ENCODE results near the gene RING1. TPM values are rescaled to one million over a fixed set of nuclear protein-coding genes. Genes with fewer than 3 reads are reported as not detected.

Gene RING1
- polyA plus RNA-seq, 3 donors: 61.9 to 65.3 (median 61.9) TPM

GRCh38 chr6:33170176-33171015 is 37.9 kb upstream of the RING1 start:
- DNase-seq: no peak

DNA sequence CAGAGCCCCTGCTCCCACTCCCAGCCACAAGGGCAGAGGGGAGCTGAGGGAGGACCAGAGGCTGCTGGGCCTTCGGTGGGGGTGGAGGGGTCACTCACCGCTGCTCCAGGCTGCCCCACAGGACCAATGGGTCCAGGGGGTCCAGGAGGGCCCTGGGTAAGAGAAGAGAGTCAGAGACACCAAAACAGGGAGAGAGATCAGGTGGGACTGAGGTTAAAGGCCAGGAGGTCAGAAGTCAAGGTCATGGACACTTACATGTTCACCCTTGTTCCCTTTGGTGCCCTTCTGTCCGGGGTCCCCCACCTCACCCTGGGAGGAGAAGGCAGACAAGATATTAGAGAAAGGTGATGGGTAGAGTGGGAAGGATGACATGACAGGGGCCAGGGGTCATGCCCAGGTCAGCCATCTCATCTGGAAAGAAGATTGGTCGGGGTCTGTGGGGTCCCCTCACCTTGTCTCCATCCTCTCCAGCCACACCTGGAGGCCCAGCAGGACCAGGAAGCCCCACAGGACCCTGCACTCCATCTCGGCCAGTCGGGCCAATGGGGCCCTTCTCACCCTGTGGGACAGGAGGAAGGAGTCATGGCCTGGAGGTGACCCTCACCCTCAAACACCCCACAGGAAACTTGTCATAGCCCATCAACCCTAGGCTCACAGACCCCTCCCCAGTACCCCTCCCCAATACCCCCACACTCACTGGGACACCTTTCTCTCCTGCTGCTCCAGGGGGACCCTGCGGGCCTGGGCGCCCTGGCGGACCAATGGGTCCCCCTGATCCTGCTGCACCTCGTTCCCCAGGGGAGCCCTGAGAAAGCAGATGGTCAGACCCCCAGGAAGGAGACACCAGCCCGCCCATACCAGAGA is 37.1 kb upstream of the RING1 start:
- DNase-seq: no peak

DNA sequence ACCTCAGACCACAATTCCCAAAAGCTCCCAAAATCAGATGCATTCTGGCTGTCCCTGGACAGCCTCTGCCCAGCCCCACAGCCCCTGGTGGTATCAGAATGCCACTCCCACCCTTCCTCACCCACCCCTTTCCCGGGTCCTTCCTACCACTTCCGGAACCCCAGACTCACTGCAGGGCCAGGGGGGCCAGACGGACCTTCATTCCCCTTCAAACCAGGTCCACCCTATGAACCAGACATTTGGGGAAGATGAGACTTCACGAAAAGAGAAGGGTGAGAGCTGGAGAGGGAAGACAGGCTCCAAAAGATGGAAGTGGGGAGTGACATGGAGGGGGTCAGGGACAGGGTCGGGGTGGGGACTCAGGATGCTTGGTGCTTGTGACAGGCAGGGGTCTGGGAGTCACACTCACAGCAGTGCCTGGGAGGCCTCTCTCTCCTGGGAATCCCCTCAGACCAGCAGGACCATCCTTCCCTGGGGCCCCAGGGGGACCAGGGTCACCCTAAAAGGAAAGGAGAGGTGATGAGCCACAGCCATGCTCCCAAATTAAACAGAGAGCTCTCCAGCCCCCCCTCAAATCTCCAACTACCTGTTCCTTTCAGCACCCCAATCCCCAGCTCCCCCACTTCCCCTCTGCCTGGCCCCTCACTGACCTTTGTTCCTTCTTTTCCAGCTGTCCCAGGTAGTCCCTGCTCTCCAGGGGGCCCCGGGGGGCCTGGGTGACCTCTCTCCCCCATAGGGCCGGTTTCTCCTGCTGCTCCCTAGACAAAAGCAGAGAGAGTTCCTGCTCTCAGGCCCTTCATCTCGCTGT is 36.2 kb upstream of the RING1 start:
- DNase-seq: no peak

DNA sequence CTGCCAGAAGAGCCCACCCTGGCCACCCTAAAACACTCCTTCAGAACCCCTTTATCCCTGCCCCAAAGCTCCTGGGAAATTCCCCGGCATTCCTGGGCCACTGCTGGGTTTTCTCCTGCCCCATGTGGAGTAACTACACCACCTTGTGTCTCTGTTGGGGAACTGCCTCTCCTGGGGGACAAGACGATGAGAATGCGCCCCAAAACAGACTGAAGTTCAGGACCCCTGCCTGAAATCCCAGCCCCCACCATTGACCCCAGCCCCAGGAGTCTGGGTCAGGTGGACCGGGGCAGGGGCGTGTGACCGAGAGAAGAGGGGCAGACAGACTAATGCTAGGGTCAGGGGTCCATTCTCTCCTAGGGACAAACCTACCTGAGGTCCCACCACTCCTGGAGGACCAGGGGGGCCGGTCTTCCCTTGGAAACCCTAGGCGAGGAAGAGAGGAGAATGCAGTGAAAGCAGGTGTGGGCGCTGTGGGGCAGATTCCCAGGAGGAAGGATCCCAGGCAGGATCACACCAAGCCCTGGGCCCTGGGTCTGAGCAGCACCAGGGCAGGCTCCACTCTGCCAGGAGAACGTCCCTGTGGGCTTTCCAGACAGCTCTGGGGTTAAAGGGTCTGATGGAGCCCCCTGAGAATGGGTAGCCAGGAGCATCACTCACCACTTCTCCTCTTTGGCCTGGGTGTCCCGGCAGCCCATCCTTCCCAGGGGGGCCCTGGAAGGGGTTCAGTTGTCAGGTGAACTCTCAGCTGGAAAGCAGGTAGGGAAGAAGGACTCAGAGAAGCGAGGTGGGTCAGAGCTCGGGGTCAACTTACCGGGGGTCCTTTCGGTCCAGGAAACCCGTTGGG is 35.4 kb upstream of the RING1 start:
- DNase-seq: no peak

GRCh38 chr6:33173535-33174180 is 34.6 kb upstream of the RING1 start:
- DNase-seq: no peak

- DNase-seq: no peak
These were observed 33.5 kb upstream of the RING1 start for GRCh38 chr6:33174784-33175183.

- DNase-seq: no peak
These were observed 32.7 kb upstream of the RING1 start for GRCh38 chr6:33175436-33176069.

- no peak for DNase-seq
These were observed 31.4 kb upstream of the RING1 start for GRCh38 chr6:33176906-33177305.

GRCh38 chr6:33177552-33178446 is 30.5 kb upstream of the RING1 start:
- DNase-seq: no peak

DNA sequence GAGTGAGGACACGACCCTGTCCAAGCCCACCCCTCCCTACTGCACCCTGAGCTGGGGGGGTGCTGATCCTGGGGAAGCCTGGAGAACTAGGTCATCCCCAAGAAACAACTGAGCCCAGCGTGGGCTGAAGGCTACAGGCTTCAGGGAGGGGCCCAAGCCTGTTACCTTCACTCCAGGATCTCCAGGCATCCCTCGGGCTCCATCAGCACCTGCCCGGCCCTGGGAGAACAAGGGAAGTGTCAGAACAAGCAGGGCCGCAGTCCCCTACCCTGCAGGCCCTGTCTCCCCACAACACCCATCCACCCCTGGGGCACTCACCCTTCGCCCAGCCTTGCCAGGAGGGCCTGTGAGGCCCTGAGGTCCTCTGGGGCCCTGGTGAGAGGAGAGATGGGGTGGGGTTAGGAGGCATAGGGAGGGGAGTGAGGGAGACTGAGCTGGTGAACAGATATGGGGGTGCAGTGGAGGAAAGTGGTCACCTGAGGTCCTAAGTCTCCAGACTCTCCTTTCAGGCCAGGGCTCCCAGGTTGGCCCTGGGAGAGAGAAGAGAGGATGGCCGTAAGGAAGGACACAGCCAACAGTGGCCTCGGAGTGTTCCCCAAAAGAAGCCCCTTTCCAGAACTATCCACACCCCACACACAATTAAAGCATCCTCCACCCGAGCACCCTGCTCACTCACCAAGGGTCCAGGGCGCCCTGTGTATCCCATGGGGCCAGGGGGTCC is 29.4 kb upstream of the RING1 start:
- DNase-seq: no peak

DNA sequence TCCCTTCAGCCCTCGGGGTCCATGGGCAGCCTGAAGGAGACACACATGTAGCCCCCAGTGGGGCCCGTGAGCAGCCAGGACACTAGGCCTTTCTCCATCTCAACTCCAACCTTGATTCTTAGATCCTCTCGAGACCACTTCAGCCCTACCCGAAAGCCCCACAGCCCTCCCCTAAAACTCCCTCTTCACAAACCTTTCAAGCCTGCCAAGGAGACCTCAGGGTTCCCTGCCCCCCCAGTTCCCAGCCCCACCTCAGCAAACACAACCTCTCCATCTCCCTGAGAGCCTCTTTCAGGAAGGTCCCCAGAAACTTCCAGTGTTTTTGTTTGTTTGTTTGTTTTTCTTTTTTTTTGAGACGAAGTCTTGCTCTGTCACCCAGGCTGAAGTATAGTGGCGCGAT is 27.2 kb upstream of the RING1 start:
- no peak for DNase-seq

DNA sequence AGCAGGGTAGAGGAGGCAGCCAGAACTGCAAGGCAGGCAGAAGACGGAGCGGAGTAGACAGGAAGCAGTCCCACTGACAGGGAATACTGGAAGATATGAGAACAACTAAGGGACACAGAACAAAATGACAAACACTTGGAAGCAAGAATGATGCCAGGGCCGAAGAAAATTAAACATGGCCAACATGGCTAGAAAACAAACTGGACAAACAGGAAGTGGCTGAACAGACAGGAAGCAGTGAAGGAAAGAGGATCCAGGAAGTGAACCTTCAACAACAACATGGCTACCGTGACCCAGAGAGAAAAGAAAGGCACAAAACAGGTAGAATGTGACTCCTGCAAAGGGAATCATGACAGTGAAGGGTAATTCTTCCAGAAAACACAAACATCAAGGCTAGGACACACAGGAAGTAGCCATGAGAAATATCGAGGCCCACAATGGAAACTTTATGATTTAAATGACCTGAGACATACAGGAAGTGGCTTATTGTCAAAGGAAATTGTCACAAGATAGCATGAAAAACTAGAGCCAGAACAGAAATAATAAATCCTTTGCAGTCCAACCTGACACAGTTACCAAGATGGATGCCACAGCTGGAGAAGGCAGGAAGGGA is 25.1 kb upstream of the RING1 start:
- no peak for DNase-seq

DNA sequence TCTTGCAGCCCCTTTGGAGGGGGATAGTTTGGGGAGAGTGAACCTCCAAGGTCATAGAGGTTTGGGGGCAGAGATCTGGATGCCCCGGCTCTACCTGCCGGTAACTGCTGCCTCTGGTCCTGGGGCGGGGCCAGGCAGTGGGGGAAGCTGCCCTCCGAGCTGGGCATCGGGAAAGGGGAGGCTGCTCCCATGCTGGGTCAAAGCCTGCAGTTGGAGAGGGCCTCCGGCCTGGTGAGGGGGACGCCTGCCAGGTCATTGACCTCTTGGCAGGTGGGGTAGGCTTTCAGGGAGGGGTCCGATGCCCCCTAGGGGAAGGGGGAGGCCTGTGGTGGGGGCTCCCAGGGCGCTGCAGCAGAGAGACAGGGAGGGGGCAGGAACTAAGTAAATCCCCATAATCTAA is 23.1 kb upstream of the RING1 start:
- no peak for DNase-seq

- no peak for DNase-seq
These were observed 22.6 kb upstream of the RING1 start for GRCh38 chr6:33185654-33186187.

DNA sequence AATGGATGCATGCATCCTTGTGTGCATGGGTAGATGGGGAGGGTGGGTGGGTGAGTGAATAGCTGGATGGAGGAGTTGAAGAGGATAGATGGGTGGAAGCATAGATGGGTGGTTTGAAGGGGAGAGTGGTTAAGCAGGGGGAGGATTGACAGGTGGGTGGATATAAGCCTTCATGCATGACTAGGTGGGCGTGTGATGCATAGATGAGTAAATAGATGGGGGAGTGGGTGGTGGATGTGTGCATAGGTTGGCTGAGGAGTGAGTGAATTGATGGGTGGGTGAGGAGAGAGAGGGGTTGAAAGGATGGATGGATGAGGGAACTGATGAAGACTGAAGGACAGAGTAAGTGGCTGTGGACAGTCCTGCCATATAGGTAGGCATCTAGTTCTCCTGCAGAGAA is 20.5 kb upstream of the RING1 start:
- DNase-seq: no peak

GRCh38 chr6:33189164-33189563 is 19.1 kb upstream of the RING1 start:
- no peak for DNase-seq

DNA sequence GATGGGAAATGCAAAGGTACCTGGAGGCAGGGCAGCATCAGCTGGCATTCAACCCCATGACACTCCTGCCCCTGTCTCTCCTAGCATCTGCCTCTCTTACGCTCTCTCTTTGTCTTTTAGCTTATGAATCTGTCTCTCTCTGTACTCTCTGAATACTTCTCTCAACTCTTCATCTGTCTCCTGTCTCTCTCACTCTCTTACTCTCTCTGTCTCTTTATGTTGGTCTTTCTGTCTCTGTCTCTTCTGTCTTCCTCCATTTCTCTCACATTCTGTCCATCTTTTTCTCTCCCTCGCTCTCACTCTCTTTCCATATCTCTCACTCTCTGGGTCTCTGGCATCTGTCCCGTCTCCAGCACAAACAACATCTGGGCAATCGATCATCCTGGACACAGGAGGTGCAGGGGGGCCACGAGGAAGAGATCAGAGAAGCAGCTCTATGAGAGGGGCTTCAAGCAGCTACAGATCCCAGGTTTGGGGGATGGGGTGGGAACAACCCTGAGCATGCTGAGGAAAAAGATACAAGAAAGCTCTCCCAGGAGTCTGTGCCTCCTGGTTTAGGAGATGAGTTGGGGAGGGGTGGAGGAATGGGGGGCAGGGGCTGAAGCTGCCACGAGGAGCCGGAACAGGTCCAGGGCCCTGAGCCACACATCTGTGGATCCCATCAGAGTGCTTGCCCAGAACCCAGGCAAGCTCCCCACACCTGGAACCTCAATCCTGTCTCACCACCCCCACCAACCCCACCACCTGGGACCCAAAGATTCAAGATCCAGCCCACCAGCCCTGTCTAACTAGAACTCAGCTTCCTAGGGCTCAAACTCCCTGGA is 18.5 kb upstream of the RING1 start:
- DNase-seq: no peak

Measured in renal pelvis (tissue), 4 donors.